ENCODE measurements around the gene FOXO6.

FOXO6 gene

DNA sequence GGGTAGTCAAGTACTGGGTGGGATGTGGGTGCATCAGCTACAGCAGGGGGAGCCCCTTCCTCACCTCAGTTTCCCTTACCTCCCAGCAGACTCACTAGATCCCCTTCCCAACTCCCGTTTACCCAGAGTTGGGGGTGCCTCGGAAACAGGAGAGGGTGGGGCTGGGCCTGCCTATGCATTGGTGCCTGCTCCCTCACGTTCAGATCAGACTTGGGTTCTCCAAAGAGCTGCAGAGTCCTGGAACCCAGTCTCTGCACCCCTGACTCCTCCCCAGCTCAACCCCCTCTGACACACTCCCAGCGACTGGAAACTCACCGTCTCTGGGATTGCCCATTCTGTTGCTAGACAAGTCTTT lies 6.0 kb downstream of the FOXO6 start:
- DNase-seq (ENCODE audit: low spot score) = no peak

DNA sequence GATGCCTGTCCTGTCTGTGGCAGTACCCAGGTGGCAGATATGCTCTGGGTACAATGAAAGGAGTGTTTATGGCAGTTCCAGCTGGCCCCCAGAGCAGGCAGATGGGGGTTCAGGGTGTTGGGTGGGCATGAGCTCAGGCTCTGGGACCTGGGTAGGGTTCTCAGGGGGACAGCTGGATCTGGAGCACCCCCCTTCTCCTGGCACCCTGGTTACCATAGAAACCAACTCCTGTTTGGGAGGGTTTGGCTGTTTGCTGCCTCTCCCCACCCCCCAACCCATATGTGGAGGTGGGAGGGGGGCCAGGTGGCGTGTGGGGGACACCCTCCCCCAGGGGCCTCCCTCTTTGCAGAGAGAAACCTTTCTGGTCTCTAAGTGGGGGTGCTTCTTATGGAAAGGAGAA lies 7.1 kb downstream of the FOXO6 start:
- DNase-seq (ENCODE audit: low spot score) = no peak

DNA sequence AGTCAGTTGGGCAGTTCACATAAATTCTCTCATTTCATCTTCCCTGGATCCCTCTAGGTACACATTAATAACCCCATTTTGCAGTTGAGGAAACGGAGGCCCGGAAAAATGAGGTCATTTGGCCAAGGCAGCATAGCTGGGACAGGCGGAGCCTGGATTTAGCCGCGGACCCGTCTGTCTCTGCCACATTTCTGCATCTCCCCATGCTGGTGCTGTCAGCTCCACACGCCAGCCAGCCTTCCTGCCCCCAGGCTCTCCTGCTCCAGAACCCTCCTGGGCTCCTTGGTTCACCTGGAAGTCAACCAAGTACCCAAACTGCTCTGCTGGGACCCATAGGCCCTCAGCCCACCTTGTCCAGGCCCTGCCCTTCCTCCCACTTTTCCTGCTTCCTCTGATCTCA lies 7.6 kb downstream of the FOXO6 start:
- no peak for DNase-seq (ENCODE audit: low spot score)

DNA sequence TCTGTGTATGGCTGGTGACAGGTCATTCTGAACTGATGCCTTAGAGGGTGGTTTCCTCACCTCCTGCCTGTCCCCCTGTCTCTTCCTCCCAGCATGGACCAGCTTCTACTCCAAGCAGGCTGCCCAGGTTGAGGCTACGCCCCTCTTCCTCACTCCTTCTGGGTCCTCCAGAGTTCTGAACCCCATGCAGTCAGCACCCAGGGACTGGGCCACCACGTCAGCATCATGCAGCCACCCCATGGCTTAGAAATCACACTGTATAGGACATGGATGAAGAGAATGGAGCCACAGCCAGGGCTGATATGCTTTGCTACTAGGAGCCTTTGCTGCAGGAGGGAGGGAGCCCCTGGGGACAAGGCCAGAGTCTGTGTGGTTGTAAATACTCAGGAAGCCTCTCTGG lies 8.3 kb downstream of the FOXO6 start:
- DNase-seq (ENCODE audit: low spot score) = no peak

DNA sequence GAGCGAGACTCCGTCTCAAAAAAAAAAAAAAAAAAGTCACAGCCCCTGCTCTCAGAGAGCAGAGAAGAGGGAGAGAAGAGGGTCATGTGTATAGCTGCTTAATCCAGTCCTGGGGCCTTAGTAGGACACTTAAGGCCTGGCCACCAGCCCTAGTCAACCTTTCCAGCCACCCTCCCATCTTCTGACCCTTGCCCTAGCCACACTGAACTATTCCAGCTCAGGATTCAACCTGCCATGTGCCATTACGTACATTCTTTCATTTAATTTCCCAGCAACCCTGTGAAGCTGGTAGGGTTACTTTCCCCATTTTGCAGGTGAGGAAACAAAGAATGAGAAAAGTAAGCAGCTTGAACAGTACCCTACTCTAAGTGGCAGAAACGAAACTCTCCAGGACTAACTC lies 9.0 kb downstream of the FOXO6 start:
- no peak for DNase-seq (ENCODE audit: low spot score)

DNA sequence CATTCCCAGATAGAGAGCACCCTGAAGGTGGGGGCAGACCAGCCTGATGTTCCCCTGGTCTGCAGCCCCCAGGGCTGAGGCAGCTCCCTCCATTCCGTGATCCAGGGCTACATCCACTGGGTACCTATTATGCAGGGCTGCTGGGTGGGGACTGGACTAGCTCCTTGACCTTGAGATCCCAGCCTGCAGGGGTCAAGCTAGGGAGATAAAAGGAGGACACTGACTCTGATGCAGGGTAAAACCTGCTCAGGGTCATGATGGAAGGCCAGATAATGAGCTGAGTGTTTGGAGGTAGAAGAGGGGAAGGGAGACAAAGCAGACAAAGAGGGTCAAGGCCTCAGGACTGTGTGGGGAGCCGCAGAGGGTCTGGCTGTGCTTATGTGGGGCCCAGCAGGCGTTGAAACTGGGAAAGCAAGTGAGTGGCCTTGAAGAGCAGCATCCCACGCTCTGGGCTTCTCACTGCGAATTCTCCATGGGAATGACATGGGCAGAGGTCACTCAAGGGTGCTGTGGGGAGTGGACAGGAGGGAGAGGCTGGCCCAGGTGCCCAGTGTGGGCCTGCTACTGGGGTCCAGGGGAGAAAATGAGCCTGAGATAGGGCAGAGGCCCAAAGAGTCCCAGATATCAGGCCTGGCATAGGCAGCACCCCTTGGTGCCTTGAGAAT lies 9.7 kb downstream of the FOXO6 start:
- no peak for DNase-seq (ENCODE audit: low spot score)

DNA sequence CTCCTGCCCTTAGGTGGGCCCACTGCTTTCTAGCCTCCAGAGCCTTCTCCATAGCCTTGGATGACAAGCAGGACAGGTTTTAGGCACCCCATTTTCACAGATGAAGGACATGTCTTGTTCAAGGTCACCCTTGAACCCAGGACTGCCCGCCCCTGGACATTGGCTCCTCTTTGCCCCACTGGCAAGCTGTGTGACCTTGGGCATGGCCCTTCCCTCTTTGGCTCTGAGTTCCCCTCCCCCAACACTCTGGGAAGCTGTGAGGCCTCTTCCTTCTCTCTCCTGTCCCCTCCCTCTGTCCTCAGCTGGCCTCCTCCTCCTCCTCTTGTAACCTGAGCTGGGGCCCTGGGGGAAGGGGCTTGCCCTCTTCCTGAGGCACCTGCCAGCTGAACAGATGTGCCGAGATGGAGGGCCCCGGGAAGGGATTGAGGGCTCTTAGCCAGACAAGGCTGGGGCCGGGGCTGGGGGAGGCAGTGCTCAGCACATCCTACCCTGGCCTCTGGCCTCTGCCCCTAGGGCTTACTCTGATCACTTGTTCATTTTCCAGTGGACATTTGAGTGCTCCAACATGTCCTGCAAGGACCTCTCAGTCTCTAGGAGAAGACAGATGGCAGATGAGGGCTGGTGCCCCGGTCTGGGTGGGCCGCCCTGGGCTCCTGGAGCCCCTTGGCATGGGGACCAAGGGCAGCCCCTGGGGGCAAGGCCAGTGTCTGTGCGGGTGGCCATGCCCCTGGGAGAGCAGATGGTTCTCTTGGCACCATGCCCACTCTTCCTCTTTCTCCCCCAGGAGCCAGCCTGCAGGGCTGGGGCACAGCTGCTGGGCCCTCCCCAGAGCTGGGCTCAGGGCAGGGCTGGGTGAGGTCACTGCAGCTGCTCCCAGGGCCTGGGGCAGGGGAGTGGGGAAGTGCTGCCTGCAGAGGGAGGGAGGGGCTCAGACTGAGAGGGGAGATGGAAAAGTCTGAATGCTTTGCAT lies 10.7 kb downstream of the FOXO6 start:
- no peak for DNase-seq (ENCODE audit: low spot score)

DNA sequence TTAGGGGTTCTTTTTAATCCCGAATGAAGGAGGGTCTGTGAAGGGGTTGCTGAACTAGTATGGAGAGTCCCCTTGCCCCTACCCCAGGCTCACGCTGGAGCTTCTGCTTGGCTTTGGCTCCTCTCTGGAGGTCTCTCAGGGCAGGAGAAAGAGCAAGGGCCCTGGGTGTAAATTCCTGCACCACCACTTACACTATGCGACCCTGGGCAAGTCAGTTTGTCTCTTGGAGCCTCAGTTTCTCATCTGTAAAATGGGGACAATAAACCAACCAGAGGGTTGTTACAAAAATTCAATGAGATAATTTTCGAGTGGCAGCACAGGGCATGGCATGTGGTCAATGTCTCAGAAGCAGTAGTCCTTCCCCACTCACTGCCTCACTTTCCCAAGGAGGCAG lies 11.4 kb downstream of the FOXO6 start:
- DNase-seq (ENCODE audit: low spot score) = no peak

DNA sequence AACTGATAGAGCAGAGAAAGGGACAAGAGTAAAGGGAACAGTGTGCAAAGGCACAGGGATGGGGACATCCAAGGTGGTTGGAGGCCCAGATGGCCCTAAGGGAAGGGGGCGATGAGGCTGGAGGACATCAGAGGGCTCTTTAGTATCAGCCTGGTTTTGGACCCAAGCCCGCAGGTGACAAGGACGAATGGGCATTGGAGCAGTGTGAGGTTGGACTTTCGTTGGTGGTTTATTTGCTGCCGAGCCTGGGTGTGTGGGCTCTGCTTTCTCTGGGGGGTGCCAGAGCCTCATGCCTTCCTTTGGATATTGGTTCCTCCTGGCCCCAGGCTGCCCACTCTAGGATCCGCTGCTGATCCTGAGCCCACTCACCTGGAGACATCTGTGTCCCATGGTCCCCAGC lies 12.1 kb downstream of the FOXO6 start:
- DNase-seq (ENCODE audit: low spot score) = no peak

DNA sequence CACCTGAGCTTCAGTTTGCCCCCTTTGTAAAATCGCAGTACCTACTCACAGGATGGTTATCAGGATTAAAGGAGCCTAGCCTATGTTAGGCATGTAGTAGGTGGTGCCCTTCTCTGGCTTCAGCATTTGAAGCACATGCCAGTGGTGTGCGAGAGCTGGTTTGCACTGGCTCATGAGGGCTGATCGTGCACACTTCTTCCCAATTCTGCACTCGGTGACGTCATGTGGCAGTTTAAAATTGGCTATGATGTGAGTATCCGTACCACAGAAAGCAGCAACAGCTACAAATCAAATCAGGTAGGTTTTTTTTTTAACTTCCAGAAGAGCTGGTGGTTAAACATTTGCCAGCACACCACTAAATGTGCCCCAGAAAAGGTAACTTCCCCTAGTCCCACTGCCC lies 13.5 kb downstream of the FOXO6 start:
- DNase-seq (ENCODE audit: low spot score) = no peak

DNA sequence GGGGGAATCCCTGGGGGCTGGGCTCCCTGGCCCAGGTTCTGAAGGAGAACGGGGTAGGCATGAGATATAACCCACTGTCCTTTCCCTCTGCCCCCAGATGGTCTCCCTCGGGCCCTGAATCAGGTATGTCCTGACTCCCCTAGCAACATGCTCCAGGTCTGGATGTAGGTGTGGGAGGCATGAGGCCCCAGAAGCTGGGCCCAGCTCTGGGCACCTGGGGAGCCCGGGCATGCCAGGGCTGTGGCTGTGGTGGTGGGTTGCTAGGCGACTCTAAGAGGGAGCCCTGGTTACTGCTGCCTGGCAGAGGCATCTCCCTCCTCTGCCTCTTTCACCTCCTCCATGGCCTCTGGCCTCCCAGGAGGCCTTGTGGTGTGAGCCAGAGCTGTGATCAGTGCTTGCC lies 16.2 kb downstream of the FOXO6 start:
- DNase-seq (ENCODE audit: low spot score) = no peak

DNA sequence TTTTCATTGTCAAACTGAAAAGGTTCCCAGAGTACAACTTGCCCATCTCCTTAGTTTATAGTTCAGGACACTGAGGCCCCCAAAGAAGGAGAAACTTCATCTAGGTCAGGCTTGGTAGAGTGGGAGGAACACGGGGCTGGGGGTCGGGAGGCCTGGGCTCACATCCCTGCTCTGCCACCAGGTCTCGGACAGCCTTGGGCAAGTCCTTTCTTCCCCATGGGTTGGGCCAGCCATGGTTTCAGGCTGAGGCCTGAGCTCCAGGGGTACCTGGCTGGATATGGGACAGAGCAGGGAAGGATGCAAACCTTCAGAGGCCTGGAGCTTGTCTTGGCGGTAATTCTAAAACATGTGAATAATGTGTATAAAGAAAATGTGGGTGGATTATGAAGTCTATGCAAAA lies 17.0 kb downstream of the FOXO6 start:
- DNase-seq (ENCODE audit: low spot score) = no peak

DNA sequence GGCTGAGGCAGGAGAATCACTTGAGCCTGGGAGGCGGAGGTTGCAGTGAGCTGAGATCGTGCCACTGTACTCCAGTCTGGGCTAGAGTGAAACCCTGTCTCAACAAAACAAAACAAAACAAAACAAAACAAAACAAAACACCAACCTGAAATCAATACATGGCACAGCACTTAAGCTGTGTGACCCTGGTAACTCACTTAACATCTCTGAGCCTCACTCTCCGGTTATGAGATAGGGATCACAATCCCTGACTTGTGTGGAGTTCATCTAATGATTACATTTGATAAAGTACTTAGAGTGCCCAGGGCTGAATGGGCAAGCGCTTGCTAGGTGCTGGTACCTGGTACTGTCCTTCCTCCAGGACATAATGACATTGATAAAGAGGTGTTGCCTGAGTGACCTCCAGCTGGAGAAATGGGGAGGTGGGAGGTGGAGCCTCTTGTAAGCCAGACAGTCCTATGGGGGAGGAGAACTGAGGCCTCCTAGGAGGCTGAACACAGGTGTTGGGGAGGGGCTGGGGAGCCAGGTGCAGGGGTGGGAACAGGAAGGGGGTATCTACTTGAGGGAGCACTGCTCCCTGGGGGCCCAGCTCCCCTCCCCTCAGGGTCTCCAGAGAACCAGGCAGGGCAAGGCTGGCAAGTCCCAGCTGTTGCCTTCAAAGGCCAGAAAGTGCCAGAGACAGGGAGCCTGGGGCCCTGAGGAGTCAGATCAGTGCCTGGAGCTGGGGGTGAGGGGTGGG lies 17.9 kb downstream of the FOXO6 start:
- DNase-seq (ENCODE audit: low spot score) = no peak

DNA sequence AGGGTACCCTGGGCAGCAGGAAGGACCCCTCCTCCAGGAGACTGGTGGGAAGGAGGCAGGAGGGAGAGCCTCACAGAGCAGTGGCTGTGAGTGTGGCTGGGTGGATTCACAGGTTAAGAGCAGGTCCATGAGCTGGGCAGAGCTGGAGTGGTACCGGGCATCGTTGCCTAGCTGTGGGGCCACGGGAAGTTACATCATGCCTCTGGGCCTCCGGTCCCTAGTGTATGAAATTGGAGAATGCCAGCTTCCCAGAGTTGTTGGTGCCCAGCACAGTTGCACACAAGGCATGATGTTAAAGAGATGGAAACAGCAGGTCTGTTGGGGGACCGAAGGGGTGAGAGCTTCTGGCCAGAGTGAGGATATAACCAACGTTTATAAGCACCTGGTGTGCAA lies 18.5 kb downstream of the FOXO6 start:
- no peak for DNase-seq (ENCODE audit: low spot score)

DNA sequence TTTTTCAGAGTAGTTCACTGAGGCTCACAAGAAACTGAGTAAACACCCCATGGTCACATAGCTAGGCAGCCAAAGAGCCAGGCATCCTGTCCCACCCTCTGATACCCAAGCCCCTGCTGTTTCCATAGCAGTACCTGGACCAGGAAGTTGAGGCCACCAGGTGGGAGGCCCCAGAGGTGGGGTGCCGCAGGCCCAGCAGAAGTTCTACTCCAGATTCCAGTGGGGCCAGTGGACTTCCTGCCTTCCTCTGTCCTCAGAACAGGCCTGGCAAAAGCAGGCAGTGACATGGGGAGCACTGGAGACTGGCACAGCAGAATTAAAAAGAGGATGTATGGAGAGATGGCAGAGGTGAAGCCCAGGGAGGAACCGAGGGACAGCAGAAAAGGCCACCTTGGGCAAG lies 19.0 kb downstream of the FOXO6 start:
- DNase-seq (ENCODE audit: low spot score) = no peak

DNA sequence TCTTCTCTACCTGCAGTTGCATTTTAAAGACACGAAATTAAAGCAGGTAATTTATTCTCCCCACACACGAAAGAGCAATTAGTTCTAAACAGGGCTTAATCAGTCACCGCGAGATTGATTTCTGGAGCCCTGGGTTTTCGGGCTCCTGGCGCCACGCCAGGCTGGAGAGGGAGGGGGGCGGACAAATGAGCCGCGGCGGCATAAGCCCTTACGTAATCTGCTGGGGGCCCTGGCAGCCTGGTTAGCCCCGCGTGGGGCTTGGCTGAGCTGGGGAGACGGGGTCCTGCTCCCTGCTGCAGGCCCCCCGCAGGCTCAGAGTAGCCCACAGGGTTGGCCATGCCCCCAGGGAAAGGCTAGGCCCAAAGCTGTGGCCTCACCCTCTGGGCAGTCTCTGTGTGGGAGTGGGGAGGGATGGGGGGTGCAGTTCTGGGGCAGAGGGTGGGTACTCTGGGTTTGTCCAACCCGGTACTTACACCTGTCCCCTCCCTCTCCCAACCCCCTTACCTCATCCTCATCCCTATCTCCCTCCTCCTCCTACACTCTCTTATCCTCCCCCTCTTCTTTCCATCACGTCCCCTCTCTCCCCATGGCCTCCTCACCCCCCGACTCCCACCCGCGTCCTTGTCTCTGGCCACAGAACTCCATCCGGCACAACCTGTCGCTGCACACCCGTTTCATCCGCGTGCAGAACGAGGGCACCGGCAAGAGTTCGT lies 19.9 kb downstream of the FOXO6 start:
- DNase-seq (ENCODE audit: low spot score) = no peak

DNA sequence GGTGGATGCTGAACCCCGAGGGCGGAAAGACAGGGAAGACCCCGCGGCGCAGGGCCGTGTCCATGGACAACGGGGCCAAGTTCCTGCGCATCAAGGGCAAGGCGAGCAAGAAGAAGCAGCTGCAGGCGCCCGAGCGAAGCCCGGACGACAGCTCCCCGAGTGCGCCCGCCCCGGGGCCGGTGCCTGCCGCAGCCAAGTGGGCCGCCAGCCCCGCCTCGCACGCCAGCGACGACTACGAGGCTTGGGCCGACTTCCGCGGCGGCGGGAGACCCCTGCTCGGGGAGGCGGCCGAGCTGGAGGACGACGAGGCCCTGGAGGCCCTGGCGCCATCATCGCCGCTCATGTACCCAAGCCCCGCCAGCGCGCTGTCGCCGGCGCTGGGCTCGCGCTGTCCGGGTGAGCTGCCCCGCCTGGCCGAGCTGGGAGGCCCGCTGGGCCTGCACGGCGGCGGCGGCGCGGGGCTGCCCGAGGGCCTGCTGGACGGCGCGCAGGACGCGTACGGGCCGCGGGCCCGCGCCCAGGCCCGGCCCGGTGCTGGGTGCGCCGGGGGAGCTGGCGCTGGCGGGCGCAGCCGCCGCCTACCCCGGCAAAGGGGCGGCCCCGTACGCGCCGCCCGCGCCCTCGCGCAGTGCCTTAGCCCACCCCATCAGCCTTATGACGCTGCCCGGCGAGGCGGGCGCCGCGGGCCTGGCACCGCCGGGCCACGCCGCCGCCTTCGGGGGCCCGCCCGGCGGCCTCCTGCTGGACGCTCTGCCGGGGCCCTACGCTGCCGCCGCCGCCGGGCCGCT lies 20.7 kb downstream of the FOXO6 start:
- DNase-seq (ENCODE audit: low spot score) = no peak

DNA sequence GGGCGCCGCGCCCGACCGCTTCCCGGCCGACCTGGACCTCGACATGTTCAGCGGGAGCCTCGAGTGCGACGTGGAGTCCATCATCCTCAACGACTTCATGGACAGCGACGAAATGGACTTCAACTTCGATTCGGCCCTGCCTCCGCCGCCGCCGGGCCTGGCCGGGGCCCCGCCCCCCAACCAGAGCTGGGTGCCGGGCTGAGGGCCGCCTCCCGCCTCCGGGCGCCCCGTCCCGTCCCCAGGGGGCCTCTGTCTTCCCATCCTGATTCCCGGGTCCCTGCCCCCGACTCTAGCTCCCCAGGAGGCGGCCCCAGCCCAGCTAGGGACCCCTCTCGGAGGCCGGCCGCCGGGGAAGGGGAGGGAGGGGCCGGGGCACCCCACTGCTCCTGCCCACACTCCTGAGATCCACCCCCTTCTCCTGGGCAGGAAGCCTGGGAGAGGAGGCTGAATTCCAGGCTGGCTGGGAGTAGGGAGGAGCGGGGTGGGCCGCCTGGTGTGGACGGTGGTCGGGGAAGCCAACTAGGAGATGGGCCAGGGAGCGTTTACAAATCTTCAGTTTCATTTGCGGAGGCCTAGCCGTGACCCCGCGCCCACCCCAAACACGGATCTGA lies 21.4 kb downstream of the FOXO6 start:
- DNase-seq (ENCODE audit: low spot score) = no peak

DNA sequence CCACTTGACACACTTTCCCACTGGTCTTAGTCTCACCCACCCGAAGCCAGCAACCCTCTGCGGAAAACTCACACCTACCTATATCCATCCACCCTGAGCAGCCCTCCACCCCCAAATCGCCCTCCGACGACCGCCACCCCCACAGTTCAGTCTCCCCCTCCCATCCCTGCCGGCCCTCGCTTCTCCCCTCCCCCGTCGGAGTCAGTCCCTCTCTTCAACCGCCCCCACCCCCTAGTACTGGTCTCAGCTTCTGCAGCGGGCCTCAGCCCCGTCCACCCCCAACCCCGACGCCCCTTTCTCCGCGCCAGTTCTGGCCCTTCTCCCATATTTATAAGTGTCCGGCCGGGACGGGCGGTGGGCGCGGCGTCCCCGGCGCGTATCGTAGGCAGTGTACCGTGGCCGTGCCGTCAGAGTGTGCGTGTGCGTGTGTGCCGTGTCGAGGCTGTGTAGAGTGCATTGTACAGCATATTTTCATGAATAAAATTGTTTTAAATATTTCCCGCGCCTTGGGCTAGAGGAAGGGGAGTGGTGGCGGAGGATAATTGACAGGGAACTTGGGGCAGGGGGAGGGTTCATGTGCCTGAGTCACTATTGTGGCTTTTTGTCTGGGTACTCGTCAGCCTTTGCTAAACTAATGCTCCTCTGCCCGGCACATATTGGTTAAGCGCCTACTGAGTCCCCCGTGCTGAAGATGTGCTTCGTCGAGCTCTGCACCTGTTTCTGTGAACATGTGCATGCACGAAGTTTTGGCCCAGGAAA lies 22.0 kb downstream of the FOXO6 start:
- no peak for DNase-seq (ENCODE audit: low spot score)

DNA sequence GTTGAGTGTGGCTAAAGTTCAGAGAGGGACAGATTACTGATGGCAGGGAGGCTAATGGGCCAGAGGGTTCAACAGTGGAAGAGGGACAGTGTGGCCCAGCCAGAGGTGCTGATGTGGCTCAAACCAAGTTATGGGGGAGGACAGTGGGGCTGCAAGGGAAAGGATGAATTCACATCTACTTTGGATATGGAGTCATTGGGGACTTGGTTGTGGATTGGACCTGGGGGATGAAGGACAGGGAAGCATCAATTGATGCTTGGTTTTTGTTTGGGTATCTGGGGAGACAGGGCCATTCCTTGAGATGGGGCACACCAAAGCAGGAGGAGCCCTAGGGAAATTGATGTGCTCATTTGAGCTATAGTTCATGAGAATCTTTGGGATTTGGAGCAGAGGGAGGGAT lies 23.3 kb downstream of the FOXO6 start:
- DNase-seq (ENCODE audit: low spot score) = no peak

All from hematopoietic multipotent progenitor cell treated with erythropoietin and hydrocortisone succinate and interleukin-3 and kit ligand, for 17 days (in vitro differentiated cells).